Nephron (organoid): ENCODE results near the gene BRINP1.

Experiments
- H3K27ac Mint-ChIP-seq, 3 experiments: 2 replicates each; pipeline ENCODE4 v1.8.0; 2020; ENCODE audit warnings: mixed read lengths in 3 of 3, mild to moderate bottlenecking in 2 of 3, moderate library complexity in 1 of 3
- H3K27me3 Mint-ChIP-seq: 2 replicates; pipeline ENCODE4 v1.8.0; 2021; ENCODE audit warnings: low read depth, mild to moderate bottlenecking, moderate library complexity, mixed read lengths
- H3K36me3 Mint-ChIP-seq: 2 replicates; pipeline ENCODE4 v1.8.0; 2020; ENCODE audit warnings: low read depth, mixed read lengths
- H3K4me1 Mint-ChIP-seq: 2 replicates; pipeline ENCODE4 v1.8.0; 2020; ENCODE audit warnings: mixed read lengths
- H3K4me3 Mint-ChIP-seq, 3 experiments: 2 replicates each; pipeline ENCODE4 v1.8.0; 2020; ENCODE audit warnings: mild to moderate bottlenecking in 3 of 3, mixed read lengths in 3 of 3, moderate library complexity in 2 of 3
- H3K9me3 Mint-ChIP-seq: 2 replicates; pipeline ENCODE4 v1.8.0; 2020; ENCODE audit warnings: mixed read lengths
- CTCF ChIP-seq, 3 experiments: fragments of 200-600 bp; sonication (generic); IDR thresholded peaks; one replicate each; pipeline ENCODE4 v1.5.0; 2021; ENCODE audit warnings: antibody characterized with exemption in 3 of 3; ENCODE audit not compliant: unreplicated experiment in 3 of 3

Gene BRINP1

GRCh38 chr9:119360237-119360636 lies 9.0 kb downstream of the BRINP1 start:
- no peak for TF ChIP-seq CTCF (IDR thresholded peaks at IDR 0.05; ENCODE audit: unreplicated experiment in 3 of 3)
- Mint-ChIP-seq H3K4me3 (peak overlapping the region in 2 of 3 experiments; percentile 7 to 40), H3K4me1 (peaks cover 29% of the 10 kb centered on the region), H3K36me3 (no peaks in the 10 kb centered on the region), H3K27ac (peak overlapping the region; percentile 51 to 84 (median 68)), H3K27me3 (no peaks in the 10 kb centered on the region), H3K9me3 (no peaks in the 10 kb centered on the region)

GRCh38 chr9:119357336-119358096 lies 11.7 kb downstream of the BRINP1 start:
- no peaks in the 10 kb centered on the region for H3K36me3 Mint-ChIP-seq
- H3K27ac Mint-ChIP-seq = peak overlapping the region in 2 of 3 experiments; percentile 26 to 60
- no peak overlapping the region for H3K4me3 Mint-ChIP-seq
- no peak for TF ChIP-seq CTCF (IDR thresholded peaks at IDR 0.05; ENCODE audit: unreplicated experiment in 3 of 3)
- peaks cover 28% of the 10 kb centered on the region for H3K4me1 Mint-ChIP-seq
- H3K27me3 Mint-ChIP-seq = no peaks in the 10 kb centered on the region
- H3K9me3 Mint-ChIP-seq = no peaks in the 10 kb centered on the region

GRCh38 chr9:119349351-119349825 lies 19.8 kb downstream of the BRINP1 start:
- H3K4me3 Mint-ChIP-seq = peak overlapping the region; percentile 27 to 60 (median 48)
- peak; percentile 13 to 46 (median 13) for TF ChIP-seq CTCF (IDR thresholded peaks at IDR 0.05; ENCODE audit: unreplicated experiment in 3 of 3)
- H3K36me3 Mint-ChIP-seq = no peaks in the 10 kb centered on the region

GRCh38 chr9:119343059-119343990 lies 25.9 kb downstream of the BRINP1 start:
- no peaks in the 10 kb centered on the region for H3K9me3 Mint-ChIP-seq
- peaks cover 24% of the 10 kb centered on the region for H3K4me1 Mint-ChIP-seq
- TF ChIP-seq CTCF (IDR thresholded peaks at IDR 0.05; ENCODE audit: unreplicated experiment in 3 of 3) = no peak
- peak overlapping the region in 2 of 3 experiments; percentile 20 to 64 for H3K27ac Mint-ChIP-seq
- H3K27me3 Mint-ChIP-seq = no peaks in the 10 kb centered on the region
- H3K4me3 Mint-ChIP-seq = no peak overlapping the region
- H3K36me3 Mint-ChIP-seq = no peaks in the 10 kb centered on the region

More at GRCh38 chr9:119349351-119349825, 19.8 kb downstream of the BRINP1 start:
- Mint-ChIP-seq H3K4me1 (peaks cover 31% of the 10 kb centered on the region), H3K27ac (peak overlapping the region; percentile 88 to 96 (median 94)), H3K9me3 (no peaks in the 10 kb centered on the region), H3K27me3 (no peaks in the 10 kb centered on the region)

GRCh38 chr9:119339056-119339455 lies 30.2 kb downstream of the BRINP1 start:
- Mint-ChIP-seq H3K36me3 (no peaks in the 10 kb centered on the region), H3K4me3 (no peak overlapping the region), H3K27ac (peak overlapping the region in 1 of 3 experiments; percentile 39), H3K4me1 (peaks cover 48% of the 10 kb centered on the region), H3K9me3 (no peaks in the 10 kb centered on the region), H3K27me3 (no peaks in the 10 kb centered on the region)
- TF ChIP-seq CTCF (IDR thresholded peaks at IDR 0.05; ENCODE audit: unreplicated experiment in 3 of 3) = no peak
